Measurements from ENCODE around the gene SMIM38. TPM values are rescaled to one million over a fixed set of nuclear protein-coding genes. Genes with fewer than 3 reads are reported as not detected.

The SMIM38 gene
- polyA plus RNA-seq, 1 donor: 0.35 TPM

GRCh38 chr11:69180726-69181125 is 25.0 kb downstream of the SMIM38 start:
- DNase-seq (ENCODE audit: low read depth): no peak

GRCh38 chr11:69183613-69184012 is 27.9 kb downstream of the SMIM38 start:
- no peak for DNase-seq (ENCODE audit: low read depth)

- DNase-seq (ENCODE audit: low read depth): no peak
Observed at GRCh38 chr11:69186316-69187260, 30.9 kb downstream of the SMIM38 start.

GRCh38 chr11:69187540-69188065 is 31.9 kb downstream of the SMIM38 start:
- DNase-seq (ENCODE audit: low read depth): no peak

GRCh38 chr11:69189059-69189458 is 33.3 kb downstream of the SMIM38 start:
- no peak for DNase-seq (ENCODE audit: low read depth)

- DNase-seq (ENCODE audit: low read depth): no peak
Observed at GRCh38 chr11:69190796-69191536, 35.2 kb downstream of the SMIM38 start.

GRCh38 chr11:69192301-69192721 is 36.6 kb downstream of the SMIM38 start:
- DNase-seq (ENCODE audit: low read depth): no peak

- DNase-seq (ENCODE audit: low read depth): no peak
Observed at GRCh38 chr11:69193151-69193550, 37.4 kb downstream of the SMIM38 start.

GRCh38 chr11:69193629-69194028 is 37.9 kb downstream of the SMIM38 start:
- DNase-seq (ENCODE audit: low read depth): no peak

GRCh38 chr11:69194396-69194795 is 38.7 kb downstream of the SMIM38 start:
- no peak for DNase-seq (ENCODE audit: low read depth)

GRCh38 chr11:69194956-69195355 is 39.2 kb downstream of the SMIM38 start:
- no peak for DNase-seq (ENCODE audit: low read depth)

GRCh38 chr11:69195824-69196782 is 40.4 kb downstream of the SMIM38 start:
- no peak for DNase-seq (ENCODE audit: low read depth)

GRCh38 chr11:69196783-69197169 is 41.0 kb downstream of the SMIM38 start:
- no peak for DNase-seq (ENCODE audit: low read depth)

GRCh38 chr11:69198891-69199582 is 43.3 kb downstream of the SMIM38 start:
- DNase-seq (ENCODE audit: low read depth): no peak

- no peak for DNase-seq (ENCODE audit: low read depth)
Observed at GRCh38 chr11:69199583-69200315, 44.0 kb downstream of the SMIM38 start.

GRCh38 chr11:69200331-69201065 is 44.8 kb downstream of the SMIM38 start:
- DNase-seq (ENCODE audit: low read depth): no peak

- DNase-seq (ENCODE audit: low read depth): no peak
Observed at GRCh38 chr11:69201066-69201365, 45.3 kb downstream of the SMIM38 start.

GRCh38 chr11:69201764-69202370 is 46.1 kb downstream of the SMIM38 start:
- no peak for DNase-seq (ENCODE audit: low read depth)

Data from forelimb muscle (tissue), 1 donor.